B cell (primary cell): ENCODE measurements around the gene DOLPP1.

Experiments
- CTCF ChIP-seq: fragments of 200-600 bp; IDR thresholded peaks from one replicate; pipeline ENCODE4 v1.8.0; 2022; ENCODE audit warnings: antibody characterized with exemption, mild to moderate bottlenecking
- EZH2 ChIP-seq: IDR thresholded peaks from 2 replicates; pipeline ENCODE4 v1.6.1; 2012; ENCODE audit warnings: borderline replicate concordance, low read depth, mild to moderate bottlenecking, moderate library complexity, low read length; ENCODE audit not compliant: insufficient read depth, poor library complexity, severe bottlenecking

GRCh38 chr9:129101279-129101678 is 20.4 kb downstream of the DOLPP1 start:
- TF ChIP-seq EZH2, result no peak
- TF ChIP-seq CTCF, result no peak
